NCI-H226 (cell line): ENCODE measurements around the gene PIH1D2.
"Not testable (repeated sequence)": the region's sequence is repeated elsewhere in the genome, so short reads cannot be mapped to it uniquely, and the experiment has no call there.

ENCODE experiments used
- DNase-seq: peaks from one replicate; pipeline ENCODE4 v3.0.0-alpha.2; 2015

The PIH1D2 gene, protein sequence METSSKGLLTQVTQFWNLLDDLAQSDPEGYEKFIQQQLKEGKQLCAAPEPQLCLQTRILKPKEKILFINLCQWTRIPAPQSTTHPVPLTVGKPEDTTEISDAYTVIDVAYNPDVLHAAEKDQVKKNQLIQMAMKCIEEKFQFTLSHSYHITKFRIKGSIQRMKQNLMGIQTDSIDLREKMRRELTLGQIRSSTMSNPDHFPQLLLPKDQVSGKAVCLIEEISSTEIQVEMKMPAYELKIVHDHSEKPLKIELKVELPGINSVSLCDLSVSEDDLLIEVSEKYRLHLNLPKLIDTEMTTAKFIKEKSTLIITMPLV

DNA sequence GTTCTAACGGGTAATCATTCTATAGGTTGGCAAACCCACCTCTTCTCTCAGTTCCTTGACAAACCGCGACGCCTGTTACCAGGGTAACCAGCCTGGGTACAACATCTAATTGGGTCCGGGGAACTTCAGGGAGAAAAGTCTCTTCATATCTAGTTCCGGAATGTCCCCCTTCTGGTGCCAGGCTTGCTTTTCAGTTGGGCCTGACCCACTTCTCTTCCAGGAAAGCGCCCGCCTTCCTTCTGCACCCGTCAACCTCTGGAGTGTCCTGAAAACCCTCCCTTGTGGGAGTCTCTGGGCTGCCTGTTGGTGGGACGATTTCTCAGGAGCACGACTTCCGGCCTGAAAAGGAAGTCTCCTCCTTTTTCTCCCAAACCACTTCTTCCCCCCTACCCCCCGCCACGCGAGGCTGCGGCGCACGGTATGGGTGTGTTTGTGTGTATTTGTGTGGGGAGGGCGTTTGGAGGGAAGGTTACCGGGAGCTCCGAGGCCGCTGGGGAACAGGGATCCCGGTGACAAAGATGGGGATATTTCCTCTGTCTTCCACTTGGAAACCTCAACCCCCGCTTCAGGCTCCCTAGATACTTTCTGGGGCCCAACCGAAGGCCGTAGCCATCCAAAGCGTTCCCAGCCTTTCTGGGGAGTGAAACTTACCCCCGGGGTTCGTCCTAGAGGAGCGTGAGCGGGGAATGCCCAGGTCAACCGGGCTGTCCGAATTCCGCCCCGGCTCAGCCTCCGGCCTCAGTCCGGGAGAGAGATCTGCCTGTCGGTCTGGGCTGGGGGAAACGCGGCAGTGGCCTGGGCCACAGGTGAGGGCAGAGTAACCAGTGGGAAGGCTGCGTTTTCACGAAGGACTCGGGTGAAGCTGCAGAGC, at the start of gene PIH1D2, which contains the start of gene NKAPD1:
PIH1D2 (minus strand) TSS at position 77 of the 871 bp plus-strand sequence. CDS start 843 bp downstream, outside the sequence.
NKAPD1 (plus strand) TSS at position 359 of the 871 bp plus-strand sequence. CDS start 1,276 bp downstream, outside the sequence.
- DNase-seq = peak; percentile 88

DNA sequence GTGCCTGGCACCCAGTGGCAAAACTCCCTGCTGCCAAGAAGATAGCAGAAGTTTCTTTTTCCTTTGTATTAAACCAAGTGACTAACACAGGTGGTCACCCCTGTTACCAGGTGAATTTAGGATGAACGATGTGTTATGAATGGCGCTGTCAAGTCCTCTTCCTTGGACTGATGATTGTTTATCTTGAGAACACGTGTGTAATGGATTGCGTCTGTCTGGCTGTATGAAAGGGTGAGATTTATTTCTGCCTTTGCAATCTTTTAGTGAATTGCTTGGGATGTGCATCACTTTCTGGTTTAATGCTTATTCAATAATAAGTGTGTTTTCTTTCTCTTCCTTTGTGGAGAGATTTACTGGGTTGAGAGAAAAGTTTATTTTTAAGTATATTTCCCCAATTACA, 49.3 kb upstream of the PIH1D2 start:
- peak; percentile 15 for DNase-seq

DNA sequence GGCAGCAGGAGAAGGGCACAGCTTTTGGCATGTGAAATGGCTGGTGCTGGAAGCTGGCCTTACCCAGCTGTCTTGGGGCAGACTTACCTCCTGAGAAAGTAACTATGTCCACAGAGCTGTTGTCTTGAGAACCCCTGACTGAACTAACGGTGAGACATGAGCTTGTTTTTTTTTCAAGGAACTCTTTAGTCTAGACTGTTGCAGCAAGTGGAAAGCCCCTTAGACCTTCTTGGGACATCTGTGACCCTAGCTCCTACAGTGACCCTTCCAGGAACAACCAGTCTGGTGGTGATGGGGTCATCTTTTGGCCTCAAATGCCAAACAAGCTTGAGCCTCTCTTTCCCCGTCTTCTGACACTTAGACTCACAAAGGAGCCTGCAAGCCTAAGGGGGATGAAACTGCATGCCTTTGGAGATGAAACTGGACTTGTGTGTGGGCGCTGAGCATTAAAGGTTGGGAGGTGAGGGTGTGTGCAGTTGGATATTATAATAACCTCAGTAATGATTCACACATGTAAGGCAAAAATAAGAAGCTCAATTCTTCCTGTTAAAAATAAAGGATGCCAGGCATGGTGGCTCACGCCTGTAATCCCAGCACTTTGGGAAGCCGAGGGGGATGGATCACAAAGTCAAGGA, 48.3 kb upstream of the PIH1D2 start:
- DNase-seq = no peak

DNA sequence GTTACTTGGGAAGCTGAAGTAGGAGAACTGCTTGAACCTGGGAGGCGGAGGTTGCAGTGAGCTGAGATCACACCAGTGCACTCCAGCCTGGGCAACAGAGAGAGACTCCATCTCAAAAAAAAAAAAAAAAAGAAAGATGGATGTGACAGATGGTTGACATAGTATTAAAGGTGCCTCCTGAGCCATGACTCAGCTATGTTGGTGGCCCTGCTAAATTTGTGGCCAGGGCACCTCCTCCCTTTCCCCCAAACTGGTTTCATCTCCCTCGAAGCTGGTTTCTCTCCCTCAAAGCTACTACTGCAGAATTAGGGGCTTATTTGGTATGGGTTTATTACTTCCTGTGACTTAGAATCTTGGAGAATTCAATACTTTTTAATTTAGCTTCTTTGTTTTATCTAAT, 44.4 kb upstream of the PIH1D2 start:
- no peak for DNase-seq

DNA sequence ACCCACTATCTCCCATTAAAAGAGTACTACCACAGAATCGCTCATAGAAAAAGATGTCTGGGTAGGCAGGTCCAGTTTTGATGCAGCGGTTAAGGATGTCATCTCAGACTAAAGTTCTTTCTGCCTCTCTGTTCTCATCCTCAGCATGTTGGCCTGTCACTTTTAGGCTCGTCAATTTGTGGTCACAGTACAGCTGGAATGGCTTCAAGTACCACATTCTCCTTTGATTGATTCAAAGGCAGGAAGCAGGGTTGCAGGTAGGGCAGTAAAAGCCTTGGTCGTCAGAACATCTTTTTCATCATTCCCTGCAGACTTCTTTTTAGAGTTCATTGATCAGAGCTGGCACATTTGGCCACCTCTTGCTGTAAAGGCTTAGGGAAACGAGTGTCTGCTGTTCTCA, 41.6 kb upstream of the PIH1D2 start:
- no peak for DNase-seq

DNA sequence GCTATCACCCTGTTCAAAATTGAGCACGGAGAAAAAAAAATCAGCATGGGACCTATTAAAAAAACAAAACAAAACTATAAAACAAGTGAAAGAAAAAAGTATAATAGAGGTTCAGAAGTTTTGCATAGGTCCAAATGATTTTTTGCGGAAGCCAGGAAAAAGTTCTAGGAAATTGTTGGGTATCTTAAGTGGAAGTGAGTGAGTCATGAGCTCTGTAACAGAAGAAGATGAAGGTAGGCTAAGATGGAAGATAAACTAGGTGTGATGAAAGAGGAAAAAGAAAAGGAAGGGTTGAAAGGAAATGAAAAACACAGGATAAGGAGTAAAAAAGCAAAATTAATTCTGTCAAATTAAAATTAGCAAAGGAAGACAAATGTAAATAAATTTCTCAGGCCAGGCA, 40.6 kb upstream of the PIH1D2 start:
- DNase-seq = no peak

DNA sequence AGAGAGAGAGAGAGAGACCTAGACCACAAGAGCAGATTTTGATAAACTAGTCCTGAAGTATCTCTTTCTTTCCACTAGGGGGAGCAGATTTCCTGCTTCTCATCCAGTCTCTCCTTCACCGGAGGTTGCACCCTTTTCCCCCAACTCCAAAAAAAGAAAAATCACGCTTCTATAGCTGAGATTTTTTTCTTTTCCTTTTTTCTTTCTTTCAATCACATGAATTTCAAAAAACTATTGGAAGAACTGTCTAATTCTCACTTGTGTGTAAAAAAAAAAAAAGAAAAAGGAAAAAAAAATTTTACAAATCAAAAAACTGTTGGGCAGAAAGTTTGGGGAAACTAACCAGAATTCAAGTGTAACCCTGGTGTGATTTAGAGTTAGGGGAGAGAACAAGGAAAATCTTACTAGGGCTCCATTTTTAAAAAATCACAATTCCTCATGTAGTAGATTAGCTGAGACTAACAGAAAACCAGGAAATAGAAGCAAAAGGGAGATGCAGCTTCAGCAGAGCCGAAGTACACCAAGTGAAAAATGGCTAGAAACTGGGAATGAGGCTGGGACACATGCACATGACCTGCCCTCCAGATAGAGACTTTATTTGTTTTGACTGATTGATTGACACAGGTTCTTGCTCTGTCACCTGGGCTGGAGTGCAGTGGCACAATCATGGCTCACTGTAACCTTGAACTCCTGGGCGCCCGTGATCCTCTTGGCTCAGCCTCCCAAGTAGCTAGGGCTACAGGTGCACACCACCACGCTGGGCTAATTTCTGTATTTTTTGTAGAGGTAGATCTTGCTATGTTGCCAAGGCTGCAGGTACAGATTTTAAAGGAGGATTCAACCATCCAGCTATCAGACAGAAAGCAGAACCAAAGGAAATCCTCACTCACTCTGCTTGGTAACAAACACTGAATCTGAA, 40.0 kb upstream of the PIH1D2 start:
- DNase-seq = peak; percentile 34

DNA sequence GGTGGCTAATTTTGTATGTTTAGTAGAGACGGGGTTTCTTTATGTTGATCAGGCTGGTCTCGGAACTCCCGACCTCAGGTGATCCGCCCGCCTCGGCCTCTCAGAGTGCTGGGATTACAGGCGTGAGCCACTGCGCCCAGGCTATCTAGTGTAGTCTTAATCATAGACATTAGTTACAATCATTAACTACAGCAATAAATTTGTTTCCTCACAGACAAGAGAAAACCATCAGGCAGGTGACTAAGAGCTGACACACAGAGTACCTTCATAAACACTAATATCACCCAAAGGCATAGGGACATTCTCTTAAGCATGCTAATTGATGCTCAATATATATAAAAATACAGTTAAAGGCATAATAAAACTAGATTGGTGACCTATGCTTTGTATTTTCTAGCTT, 32.3 kb upstream of the PIH1D2 start:
- no peak for DNase-seq

DNA sequence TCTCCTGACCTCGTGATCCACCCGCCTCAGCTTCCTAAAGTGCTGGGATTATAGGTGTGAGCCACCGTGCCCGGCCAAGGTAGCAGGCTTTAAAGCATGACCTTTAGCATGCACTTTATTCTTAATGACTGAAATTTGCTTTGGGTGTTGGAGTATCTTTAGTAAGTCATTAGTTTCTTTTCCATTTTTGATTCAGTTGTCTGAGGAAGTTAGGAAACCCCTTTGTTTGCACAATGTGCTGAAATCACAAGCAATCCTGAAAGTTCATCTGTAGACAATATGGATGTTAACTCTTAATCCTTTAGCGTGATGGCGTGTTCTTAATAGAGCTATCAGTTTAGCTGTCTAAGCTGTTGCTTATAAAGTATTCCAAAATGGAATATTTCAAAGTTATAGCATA, 29.6 kb upstream of the PIH1D2 start:
- no peak for DNase-seq

DNA sequence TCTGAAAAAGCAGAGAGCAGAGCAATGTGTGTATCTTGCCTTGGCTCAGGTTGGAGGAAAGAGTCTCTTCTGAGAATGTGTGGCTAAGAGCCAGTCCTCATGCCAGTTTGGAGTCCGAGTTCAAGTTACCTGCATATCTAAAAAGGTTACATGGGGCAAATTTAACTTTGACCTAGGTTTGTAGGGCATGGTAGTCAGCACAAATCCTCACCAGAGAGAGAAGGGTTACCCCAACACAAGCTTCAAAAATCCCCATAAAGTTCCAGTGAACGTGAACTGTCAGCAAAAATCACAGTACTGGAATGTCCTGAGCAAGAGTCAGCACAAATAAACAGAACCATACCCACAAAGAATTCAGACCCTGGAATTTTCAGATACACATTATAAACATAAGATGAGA, 26.6 kb upstream of the PIH1D2 start:
- no peak for DNase-seq

DNA sequence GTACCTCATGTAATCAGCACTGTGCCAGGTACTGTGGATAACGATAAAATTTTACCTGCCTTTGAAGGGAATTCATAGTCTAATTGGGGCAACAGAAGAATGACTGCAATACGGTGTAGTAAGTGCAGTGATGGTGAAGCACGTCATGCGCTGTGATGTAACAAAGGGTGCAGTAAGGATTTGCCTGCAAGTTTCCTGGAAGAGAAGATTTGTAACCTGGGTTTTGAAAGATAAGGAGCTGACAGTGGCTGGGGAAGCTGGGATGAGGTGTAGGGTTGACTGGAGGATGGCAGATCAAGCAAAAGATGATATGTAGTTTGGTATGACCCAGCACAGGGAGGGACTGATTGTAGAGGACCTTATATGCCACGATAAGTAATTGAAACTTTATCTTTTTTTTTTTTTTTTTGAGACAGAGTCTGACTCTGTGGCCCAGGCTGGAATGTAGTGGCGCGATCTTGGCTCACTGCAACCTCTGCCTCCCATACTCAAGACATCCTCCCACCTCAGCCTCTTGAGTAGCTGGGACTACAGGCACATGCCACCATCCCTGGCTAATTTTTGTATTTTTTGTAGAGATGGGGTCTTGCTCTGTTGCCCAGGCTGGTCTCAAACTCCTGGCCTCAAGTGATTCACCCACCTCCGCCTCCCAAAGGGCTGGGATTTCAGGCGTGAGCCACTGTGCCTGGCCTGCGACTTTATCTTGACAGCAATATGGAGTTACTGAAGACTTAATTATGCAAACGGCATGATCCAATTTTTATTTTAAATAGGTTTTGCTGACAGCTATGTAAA, 24.1 kb upstream of the PIH1D2 start:
- DNase-seq = no peak

DNA sequence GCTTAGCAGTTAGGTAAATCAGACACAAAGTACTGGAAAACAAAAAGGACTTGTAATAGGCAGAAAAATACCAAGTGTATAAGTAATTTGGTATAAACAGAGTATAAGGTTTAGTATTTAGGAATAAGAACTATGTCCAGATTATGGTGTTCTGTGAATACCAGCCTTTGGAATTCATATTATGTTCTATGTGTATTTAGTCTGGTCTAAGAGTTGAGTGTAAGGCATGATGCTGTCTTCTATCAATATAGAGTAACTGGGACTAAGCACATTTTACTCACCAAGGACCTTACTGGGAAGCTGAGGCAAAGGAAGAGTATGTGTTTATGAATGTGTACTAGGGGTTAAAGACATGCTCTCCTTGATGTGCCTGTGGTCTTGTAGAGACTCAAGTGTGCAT, 22.4 kb upstream of the PIH1D2 start:
- DNase-seq = no peak

DNA sequence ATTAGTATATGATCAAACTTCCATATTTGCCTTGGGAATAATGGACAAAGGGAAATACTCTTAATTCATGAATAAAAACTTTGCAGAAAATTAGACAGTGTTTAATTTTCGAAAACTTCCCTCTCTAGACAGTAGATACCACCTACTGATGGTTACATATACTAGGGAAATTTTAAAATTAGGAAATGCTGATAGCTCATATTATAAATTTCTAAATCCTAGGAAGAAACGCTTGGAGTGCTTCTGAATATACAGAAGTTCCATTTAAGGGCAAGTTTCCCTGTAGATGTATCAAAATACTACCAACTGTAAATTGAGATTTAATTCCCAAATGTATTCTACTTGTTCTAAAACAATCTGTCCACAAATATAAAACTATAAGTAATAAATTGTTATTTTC, 21.5 kb upstream of the PIH1D2 start:
- not testable (repeated sequence) for DNase-seq

DNA sequence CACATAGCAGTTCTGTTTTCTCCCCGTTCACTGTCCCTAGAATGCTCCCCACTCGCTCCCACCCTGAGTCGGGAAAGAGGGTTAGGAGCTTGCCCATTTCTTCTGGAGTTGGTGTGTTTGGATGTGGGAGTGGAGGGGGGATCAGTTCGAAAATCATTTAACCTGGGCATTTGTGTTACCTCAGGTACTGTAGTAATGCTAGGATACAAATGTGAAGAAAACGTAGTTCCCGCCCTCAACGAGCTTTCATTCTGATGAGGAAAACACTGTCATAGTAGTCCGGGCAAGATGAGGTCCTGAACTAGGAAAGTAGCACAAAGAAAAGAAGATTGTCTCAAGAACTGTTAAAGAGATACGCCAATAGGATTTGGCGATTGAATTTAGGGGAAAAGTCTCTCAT, 13.4 kb upstream of the PIH1D2 start:
- no peak for DNase-seq

DNA sequence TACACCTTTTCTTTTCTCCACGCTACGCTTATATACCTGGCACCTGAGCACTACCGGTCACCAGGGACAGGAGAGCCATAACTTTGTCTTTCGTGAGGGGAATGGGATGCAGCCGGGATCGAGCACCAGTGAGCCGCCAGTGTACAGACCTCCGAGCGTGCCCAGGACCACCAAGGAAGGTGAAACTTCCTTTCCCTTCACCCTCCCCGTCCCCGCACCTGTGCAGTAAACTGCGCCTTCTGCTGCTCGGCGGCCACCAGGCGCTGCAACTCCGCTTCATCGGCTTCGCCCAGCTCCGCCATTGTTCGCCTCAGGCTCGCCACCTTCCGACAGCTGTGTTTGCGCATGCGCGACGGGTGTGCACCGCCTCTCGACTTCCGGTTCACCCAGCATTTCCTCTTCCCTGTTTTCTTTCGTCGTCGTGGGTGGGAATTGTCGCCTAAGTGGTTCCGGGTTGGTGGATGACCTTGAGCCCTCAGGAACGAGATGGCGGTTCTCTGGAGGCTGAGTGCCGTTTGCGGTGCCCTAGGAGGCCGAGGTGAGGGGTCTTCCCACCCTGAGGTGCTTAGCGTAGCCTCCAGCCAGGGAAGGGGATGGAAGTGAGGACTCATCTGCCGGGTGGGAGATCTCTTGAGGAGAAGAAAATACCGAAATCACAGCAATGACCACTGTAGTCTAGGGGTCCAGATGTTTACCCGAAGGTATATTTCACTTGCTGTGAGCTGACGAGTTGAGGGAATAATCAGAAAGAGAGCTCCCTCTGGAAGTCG, 12.8 kb upstream of the PIH1D2 start, which contains the start of the genes SDHD and TIMM8B:
SDHD (plus strand) TSS at position 452 of the 770 bp plus-strand sequence; CDS start at position 487, 35 bp downstream.
TIMM8B (minus strand) TSS at position 335 of the 770 bp plus-strand sequence; CDS start at position 302, 33 bp downstream.
- peak; percentile 91 for DNase-seq

DNA sequence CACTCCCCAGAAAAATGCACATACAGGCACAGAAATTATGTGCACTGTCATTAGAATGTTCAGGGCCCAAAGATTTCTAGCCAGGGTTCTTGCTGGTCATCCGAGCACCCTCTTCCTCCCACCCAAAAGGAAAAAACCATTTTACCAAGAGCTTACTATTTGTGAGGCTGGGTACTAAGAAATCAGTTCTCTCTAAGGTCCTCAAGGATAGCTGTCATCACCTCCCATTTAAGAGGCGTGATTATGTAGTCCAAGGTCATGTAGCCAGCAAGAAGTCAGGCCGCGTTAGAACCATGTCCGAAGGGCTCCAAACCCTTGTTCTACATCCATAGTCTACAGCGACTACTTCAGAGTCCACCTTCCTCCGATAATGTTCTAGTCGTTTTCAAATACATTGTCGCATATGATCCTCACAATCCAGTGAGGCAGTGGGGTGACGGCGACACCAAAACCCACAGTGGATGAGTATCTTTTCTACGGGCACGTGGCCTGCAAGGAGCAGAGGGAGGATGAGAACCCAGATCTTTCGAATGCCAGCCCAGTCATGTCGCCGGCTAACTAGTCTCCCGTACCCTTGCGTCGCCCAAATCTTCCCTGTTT, 12.1 kb upstream of the PIH1D2 start:
- DNase-seq = no peak

DNA sequence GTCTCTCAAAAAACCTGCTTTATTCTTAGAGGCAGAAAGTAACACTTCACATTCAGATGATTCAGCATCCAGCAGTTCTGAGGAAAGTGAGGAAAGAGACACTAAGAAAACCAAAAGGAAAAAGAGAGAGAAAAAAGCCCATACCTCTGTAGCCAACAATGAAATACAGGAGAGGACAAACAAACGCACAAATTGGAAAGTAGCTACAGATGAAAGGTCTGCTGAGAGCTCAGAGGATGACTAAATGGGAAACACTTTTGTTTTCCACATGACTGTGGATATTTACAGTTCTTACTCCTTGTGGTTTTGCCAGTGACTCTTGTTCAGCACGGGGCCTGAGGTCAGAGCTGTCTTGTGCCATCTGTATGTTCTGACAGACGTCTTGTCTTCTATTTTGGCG, 8.9 kb upstream of the PIH1D2 start:
- DNase-seq = no peak

DNA sequence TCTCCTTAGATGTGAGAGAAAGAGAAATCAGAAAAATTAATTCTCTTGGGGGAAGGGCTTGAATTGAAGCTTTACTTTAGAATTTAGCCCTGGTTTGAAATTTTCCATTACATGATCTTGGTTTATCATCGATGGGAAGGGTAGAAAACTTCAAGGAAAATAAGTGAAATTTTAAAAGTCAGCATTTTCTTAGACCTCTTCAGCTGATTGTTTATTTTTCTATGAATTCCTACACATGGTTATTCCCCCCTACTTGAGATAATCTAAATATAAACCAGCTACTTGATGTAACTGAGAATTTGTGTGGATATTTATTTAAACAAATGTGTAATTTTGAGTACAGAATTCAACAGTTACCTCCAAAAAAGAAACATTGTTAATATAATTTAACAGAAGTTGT, 10.9 kb downstream of the PIH1D2 start:
- DNase-seq = no peak

DNA sequence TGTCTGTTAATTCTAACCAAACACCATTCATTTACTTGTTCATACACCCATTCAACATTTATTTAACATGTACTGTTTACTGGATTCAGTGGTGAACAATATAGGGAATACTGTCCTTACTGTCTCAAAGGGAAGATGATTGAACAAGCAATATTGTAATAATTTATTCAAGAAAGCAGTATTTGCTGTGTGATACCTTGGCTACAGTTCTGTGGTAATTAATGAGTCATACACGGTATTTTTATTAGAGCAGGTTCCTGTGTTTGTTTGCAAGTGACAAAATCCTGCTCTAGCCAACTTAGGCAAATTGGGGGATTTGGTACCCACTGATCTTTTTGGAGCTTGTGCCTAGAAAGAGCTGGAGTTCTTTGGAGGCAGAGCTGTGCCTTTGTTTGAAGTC, 15.7 kb downstream of the PIH1D2 start:
- DNase-seq = no peak

DNA sequence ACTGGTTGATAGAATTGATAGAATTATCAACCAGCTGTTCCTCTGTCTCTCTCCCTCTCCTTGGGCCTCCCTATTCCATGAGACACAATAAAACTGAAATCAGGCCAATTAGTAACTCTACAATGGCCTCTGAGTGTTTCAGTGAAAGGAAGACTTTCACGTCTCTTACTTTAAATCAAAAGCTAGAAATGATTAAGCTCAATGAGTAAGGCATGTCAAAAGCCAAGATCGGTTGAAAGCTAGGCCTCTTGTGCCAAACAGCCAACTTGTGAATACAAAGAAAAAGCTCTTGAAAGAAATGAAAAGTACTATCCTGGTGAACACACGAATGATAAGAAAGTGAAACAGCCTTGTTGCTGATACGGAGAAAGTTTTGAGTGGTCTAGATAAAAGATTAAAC, 16.6 kb downstream of the PIH1D2 start:
- DNase-seq = no peak
